CD14-positive monocyte (primary cell): ENCODE results near the gene IYD. TPM values are rescaled to one million over a fixed set of nuclear protein-coding genes. Genes with fewer than 3 reads are reported as not detected.

Source experiments
- DNase-seq, 3 donors: peaks; one replicate each; pipeline ENCODE4 v3.0.0-alpha.2; 2011 to 2022
- H2AFZ ChIP-seq: 2 replicates; pipeline ENCODE4 v1.6.0; 2012; ENCODE audit warnings: mild to moderate bottlenecking, low read depth, low read length, inconsistent platforms; ENCODE audit not compliant: insufficient read depth, poor library complexity, severe bottlenecking
- H3K27ac ChIP-seq, 2 donors: 1 replicate in 1 of 2; 2 replicates in 1 of 2; pipeline ENCODE4 v1.5.1; 2012 to 2013; ENCODE audit warnings: low read length in 2 of 2, control low read depth in 1 of 2, inconsistent platforms in 1 of 2, low read depth in 1 of 2, mild to moderate bottlenecking in 1 of 2
- H3K27me3 ChIP-seq, 2 donors: one replicate each; pipeline versions ENCODE4 v1.6.0 to v1.6.1; 2011 to 2013; ENCODE audit warnings: low read length in 2 of 2; ENCODE audit not compliant: control insufficient read depth in 2 of 2, insufficient read depth in 2 of 2
- H3K36me3 ChIP-seq, 2 donors: replicated peaks in 1 of 2; 1 replicate in 1 of 2; 2 replicates in 1 of 2; pipeline versions ENCODE4 v1.5.1 to v1.6.1; 2012 to 2013; ENCODE audit warnings: low read length in 2 of 2, control low read depth in 1 of 2, inconsistent platforms in 1 of 2, mild to moderate bottlenecking in 1 of 2; ENCODE audit not compliant: insufficient read depth in 2 of 2, control insufficient read depth in 1 of 2
- H3K4me1 ChIP-seq, 2 donors: 1 replicate in 1 of 2; 2 replicates in 1 of 2; pipeline versions ENCODE4 v1.5.1 to v1.6.1; 2012 to 2013; ENCODE audit warnings: low read length in 2 of 2, control low read depth in 1 of 2, inconsistent platforms in 1 of 2, mild to moderate bottlenecking in 1 of 2, moderate library complexity in 1 of 2; ENCODE audit not compliant: insufficient read depth in 2 of 2, control insufficient read depth in 1 of 2
- H3K4me2 ChIP-seq: replicated peaks from 2 replicates; pipeline ENCODE3; 2012; ENCODE audit warnings: low read length, moderate library complexity, mild to moderate bottlenecking; ENCODE audit not compliant: poor library complexity, severe bottlenecking; ENCODE audit errors: extremely low read depth
- H3K4me3 ChIP-seq, 3 experiments: fragments of 200-600 bp in 1 of 3; sonication (generic) in 1 of 3; replicated peaks in 1 of 3; 1 replicate in 2 of 3; 2 replicates in 1 of 3; pipeline ENCODE4 v1.5.1; 2011 to 2013; ENCODE audit warnings: low read length in 3 of 3, mild to moderate bottlenecking in 3 of 3, control low read depth in 2 of 3, low read depth in 2 of 3, inconsistent platforms in 1 of 3, moderate library complexity in 1 of 3
- H3K79me2 ChIP-seq: 2 replicates; pipeline ENCODE4 v1.6.0; 2012; ENCODE audit warnings: mild to moderate bottlenecking, control low read depth, inconsistent platforms, low read length, moderate library complexity; ENCODE audit not compliant: insufficient read depth
- H3K9ac ChIP-seq: 2 replicates; pipeline ENCODE4 v1.6.0; 2017; ENCODE audit warnings: low read length, mild to moderate bottlenecking; ENCODE audit not compliant: insufficient read depth, poor library complexity, severe bottlenecking
- H3K9me3 ChIP-seq, 2 donors: replicated peaks in 1 of 2; 1 replicate in 1 of 2; 2 replicates in 1 of 2; pipeline versions ENCODE4 v1.5.1 to v1.6.1; 2012 to 2013; ENCODE audit warnings: low read length in 2 of 2, control low read depth in 1 of 2; ENCODE audit not compliant: control insufficient read depth in 1 of 2, insufficient read depth in 1 of 2
- H4K20me1 ChIP-seq: 2 replicates; pipeline ENCODE4 v1.6.0; 2012; ENCODE audit warnings: mild to moderate bottlenecking, low read length, control low read depth, moderate library complexity; ENCODE audit not compliant: insufficient read depth
- H3K27ac Mint-ChIP-seq, 7 donors: one replicate each; pipeline ENCODE4 v1.8.0; 2020; ENCODE audit warnings: mild to moderate bottlenecking in 7 of 7, mixed read lengths in 7 of 7, moderate library complexity in 6 of 7, inconsistent platforms in 2 of 7
- H3K27me3 Mint-ChIP-seq, 3 donors: one replicate each; pipeline ENCODE4 v1.8.0; 2021 to 2022; ENCODE audit warnings: low read depth in 3 of 3, mild to moderate bottlenecking in 3 of 3, mixed read lengths in 3 of 3, moderate library complexity in 3 of 3, inconsistent platforms in 1 of 3
- H3K36me3 Mint-ChIP-seq, 2 donors: one replicate each; pipeline ENCODE4 v1.8.0; 2020; ENCODE audit warnings: mixed read lengths in 2 of 2, inconsistent platforms in 1 of 2, mild to moderate bottlenecking in 1 of 2
- H3K4me1 Mint-ChIP-seq: one replicate; pipeline ENCODE4 v1.8.0; 2020; ENCODE audit warnings: mild to moderate bottlenecking, mixed read lengths
- H3K4me3 Mint-ChIP-seq, 2 donors: one replicate each; pipeline ENCODE4 v1.8.0; 2020; ENCODE audit warnings: mild to moderate bottlenecking in 2 of 2, mixed read lengths in 2 of 2, moderate library complexity in 1 of 2
- H3K9me3 Mint-ChIP-seq, 7 donors: one replicate each; pipeline ENCODE4 v1.8.0; 2020 to 2022; ENCODE audit warnings: mixed read lengths in 7 of 7, mild to moderate bottlenecking in 6 of 7, moderate library complexity in 6 of 7, inconsistent platforms in 2 of 7
- whole genome bisulfite sequencing: methylation state at CpG from one replicate; pipeline ENCODE4 v1.1.5; 2013; ENCODE audit warnings: missing lambda C conversion rate; ENCODE audit not compliant: insufficient coverage; 5-methylcytosine and 5-hydroxymethylcytosine counted together
- intact Hi-C, 2 donors: fragments of 100-400 bp; cut with micrococcal nuclease; formaldehyde crosslinking; loops; one replicate each; pipeline versions ENCODE4 v1.15.0 to v1.15.1; 2023
- polyA plus RNA-seq, 3 donors: library from polyadenylated mRNA; depleted of rRNA in 1 of 3; unstranded in 2 of 3; stranded (reverse) in 1 of 3; fragments of 300-500 nt in 2 of 3; fragments of >200 nt in 1 of 3; fragmentation: Illumina TruSeq in 2 of 3; gene quantifications; 1 replicate in 2 of 3; 2 replicates in 1 of 3; pipeline ENCODE4 v1.2.3, GENCODE V29; 2012 to 2021
- TF ChIP-seq, protein P1 (sequence below): fragments of 200-600 bp; IDR thresholded peaks from one replicate; pipeline ENCODE4 v1.8.0; 2022; ENCODE audit warnings: antibody characterized with exemption, mild to moderate bottlenecking

Gene IYD
- polyA plus RNA-seq, 3 donors, result not detected

DNA sequence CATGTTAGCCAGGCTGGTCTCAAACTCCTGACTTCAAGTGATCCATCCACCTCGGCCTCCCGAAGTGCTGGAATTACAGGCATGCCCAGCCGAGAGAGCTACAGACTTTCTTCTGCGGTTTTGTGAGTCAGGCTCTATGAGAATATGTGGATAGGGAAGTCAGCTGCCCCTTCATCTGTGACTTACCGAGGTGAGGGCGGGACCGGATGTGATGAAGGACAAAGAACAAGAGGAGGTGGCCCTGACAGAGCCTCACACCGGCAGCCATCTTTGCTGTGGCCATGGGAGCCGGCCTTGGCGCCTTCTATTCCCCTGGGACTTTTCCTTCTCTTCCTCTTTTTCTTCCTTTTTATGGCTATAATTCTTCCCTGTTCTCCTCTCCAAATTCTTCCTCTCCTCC is 67.0 kb downstream of the IYD start:
- WGBS, result 83% methylated on average over 6 of the region's 10 CpGs

DNA sequence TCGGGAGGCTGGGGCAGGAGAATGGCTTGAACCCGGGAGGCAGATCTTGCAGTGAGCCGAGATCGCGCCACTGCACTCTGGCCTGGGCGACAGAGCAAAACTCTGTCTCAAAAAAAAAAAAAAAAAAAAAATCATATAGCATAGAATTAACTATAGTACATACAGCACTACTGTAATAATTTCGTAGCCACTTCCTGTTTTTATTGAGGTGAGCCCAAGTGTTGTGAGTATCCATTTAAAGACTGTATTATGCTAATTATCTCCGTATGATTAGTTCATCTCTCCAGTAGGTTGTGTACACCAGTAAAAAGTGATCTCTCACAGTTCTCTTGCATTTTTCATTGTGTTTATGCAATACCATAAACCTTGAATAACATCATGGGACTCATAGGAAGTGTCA is 70.6 kb downstream of the IYD start:
- TF ChIP-seq, protein P1, sequence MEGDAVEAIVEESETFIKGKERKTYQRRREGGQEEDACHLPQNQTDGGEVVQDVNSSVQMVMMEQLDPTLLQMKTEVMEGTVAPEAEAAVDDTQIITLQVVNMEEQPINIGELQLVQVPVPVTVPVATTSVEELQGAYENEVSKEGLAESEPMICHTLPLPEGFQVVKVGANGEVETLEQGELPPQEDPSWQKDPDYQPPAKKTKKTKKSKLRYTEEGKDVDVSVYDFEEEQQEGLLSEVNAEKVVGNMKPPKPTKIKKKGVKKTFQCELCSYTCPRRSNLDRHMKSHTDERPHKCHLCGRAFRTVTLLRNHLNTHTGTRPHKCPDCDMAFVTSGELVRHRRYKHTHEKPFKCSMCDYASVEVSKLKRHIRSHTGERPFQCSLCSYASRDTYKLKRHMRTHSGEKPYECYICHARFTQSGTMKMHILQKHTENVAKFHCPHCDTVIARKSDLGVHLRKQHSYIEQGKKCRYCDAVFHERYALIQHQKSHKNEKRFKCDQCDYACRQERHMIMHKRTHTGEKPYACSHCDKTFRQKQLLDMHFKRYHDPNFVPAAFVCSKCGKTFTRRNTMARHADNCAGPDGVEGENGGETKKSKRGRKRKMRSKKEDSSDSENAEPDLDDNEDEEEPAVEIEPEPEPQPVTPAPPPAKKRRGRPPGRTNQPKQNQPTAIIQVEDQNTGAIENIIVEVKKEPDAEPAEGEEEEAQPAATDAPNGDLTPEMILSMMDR, result no peak
- DNase-seq, result no peak
- Histone ChIP-seq H3K9me3 (peaks cover 0 to 3% of the 10 kb centered on the region in 2 donors), H4K20me1 (no peaks in the 10 kb centered on the region), H3K79me2 (no peaks in the 10 kb centered on the region), H3K36me3 (no peaks in the 10 kb centered on the region), H3K4me2 (no peak overlapping the region), H3K4me3 (no peak overlapping the region), H3K9ac (no peak overlapping the region), H2AFZ (no peak overlapping the region), H3K27ac (no peak overlapping the region), H3K4me1 (no peaks in the 10 kb centered on the region), H3K27me3 (no peaks in the 10 kb centered on the region)
- peaks cover 2 to 8% (median 3%) of the 10 kb centered on the region in 7 donors for H3K9me3 Mint-ChIP-seq
- intact Hi-C loops, result no loop called here
- WGBS, result no CpG with 5 or more reads among the region's 8 CpGs
- H3K36me3 Mint-ChIP-seq, result no peaks in the 10 kb centered on the region
- H3K4me1 Mint-ChIP-seq, result no peaks in the 10 kb centered on the region
- no peak overlapping the region for H3K27ac Mint-ChIP-seq
- peaks cover 3% of the 10 kb centered on the region in 3 donors for H3K27me3 Mint-ChIP-seq
- H3K4me3 Mint-ChIP-seq, result no peak overlapping the region

More for the DNA sequence above, 67.0 kb downstream of the IYD start:
- Mint-ChIP-seq H3K4me3 (no peak overlapping the region), H3K9me3 (peaks cover 2 to 7% (median 3%) of the 10 kb centered on the region in 7 donors), H3K27me3 (peaks cover 0 to 3% (median 2%) of the 10 kb centered on the region in 3 donors), H3K27ac (no peak overlapping the region), H3K4me1 (no peaks in the 10 kb centered on the region), H3K36me3 (no peaks in the 10 kb centered on the region)
- no peak overlapping the region for H2AFZ ChIP-seq
- H3K36me3 ChIP-seq, result no peaks in the 10 kb centered on the region
- H3K9ac ChIP-seq, result no peak overlapping the region
- no peaks in the 10 kb centered on the region for H3K4me1 ChIP-seq
- H3K9me3 ChIP-seq, result peaks cover 0 to 3% of the 10 kb centered on the region in 2 donors
- no peaks in the 10 kb centered on the region for H3K79me2 ChIP-seq
- intact Hi-C loops, result no loop called here
- no peak overlapping the region for H3K27ac ChIP-seq
- H3K4me2 ChIP-seq, result no peak overlapping the region
- H3K27me3 ChIP-seq, result no peaks in the 10 kb centered on the region
- TF ChIP-seq, protein P1, result no peak
- DNase-seq, result no peak
- no peaks in the 10 kb centered on the region for H4K20me1 ChIP-seq
- H3K4me3 ChIP-seq, result no peak overlapping the region
